GM19239 (cell line): ENCODE data around the gene BCORL1.

Source experiments
- DNase-seq: peaks from one replicate; pipeline ENCODE4 v3.0.0; 2011; ENCODE audit warnings: low spot score; ENCODE audit not compliant: insufficient read length
- FAIRE-seq: peaks from 2 replicates; lab custom pipeline; 2011; peaks lifted over from hg19 to GRCh38; lab: Jason Lieb, UNC

BCORL1 gene

GRCh38 chrX:130053236-130053635, 70.8 kb downstream of the BCORL1 start:
- FAIRE-seq (no peak), DNase-seq (no peak)

GRCh38 chrX:130055103-130055502, 72.7 kb downstream of the BCORL1 start:
- DNase-seq (no peak), FAIRE-seq (no peak)

- no peak for DNase-seq
- FAIRE-seq = no peak
Observed at GRCh38 chrX:130055899-130056298, 73.5 kb downstream of the BCORL1 start.

GRCh38 chrX:130057209-130057608, 74.8 kb downstream of the BCORL1 start:
- DNase-seq (no peak), FAIRE-seq (no peak)

- DNase-seq (no peak), FAIRE-seq (no peak)
Observed at GRCh38 chrX:130058652-130059051, 76.2 kb downstream of the BCORL1 start.

GRCh38 chrX:130060122-130061069, 78.0 kb downstream of the BCORL1 start:
- FAIRE-seq = peak; percentile 89
- peak; percentile 84 for DNase-seq

GRCh38 chrX:130066975-130067615, 84.7 kb downstream of the BCORL1 start:
- DNase-seq (no peak), FAIRE-seq (no peak)

GRCh38 chrX:130071611-130072344, 89.3 kb downstream of the BCORL1 start:
- FAIRE-seq (no peak), DNase-seq (no peak)

- no peak for DNase-seq
- no peak for FAIRE-seq
Observed at GRCh38 chrX:130072345-130072740, 89.9 kb downstream of the BCORL1 start.

- FAIRE-seq = no peak
- DNase-seq = no peak
Observed at GRCh38 chrX:130075777-130076176, 93.3 kb downstream of the BCORL1 start.

GRCh38 chrX:130079824-130080406, 97.5 kb downstream of the BCORL1 start:
- DNase-seq (peak; percentile 23), FAIRE-seq (peak; percentile 81)

GRCh38 chrX:130080791-130081367, 98.4 kb downstream of the BCORL1 start:
- FAIRE-seq = no peak

GRCh38 chrX:130081421-130082045, 99.1 kb downstream of the BCORL1 start:
- DNase-seq (no peak), FAIRE-seq (no peak)

More at GRCh38 chrX:130080791-130081367, 98.4 kb downstream of the BCORL1 start:
- no peak for DNase-seq

- FAIRE-seq = peak; percentile 89
- peak; percentile 21 for DNase-seq
Observed at GRCh38 chrX:130082244-130083106, 100.0 kb downstream of the BCORL1 start.

- FAIRE-seq = peak; percentile 21
Observed at GRCh38 chrX:130083107-130083490, 100.7 kb downstream of the BCORL1 start.

GRCh38 chrX:130083656-130084382, 101.4 kb downstream of the BCORL1 start:
- DNase-seq = no peak

More at GRCh38 chrX:130083107-130083490, 100.7 kb downstream of the BCORL1 start:
- DNase-seq = no peak

GRCh38 chrX:130084631-130085237, 102.3 kb downstream of the BCORL1 start:
- DNase-seq = no peak
- FAIRE-seq = no peak

More at GRCh38 chrX:130083656-130084382, 101.4 kb downstream of the BCORL1 start:
- peak; percentile 100 for FAIRE-seq
